AG04449 (cell line): Measurements from ENCODE around the gene SPO11.

Experiments
- CTCF ChIA-PET: fragments of 350-600 bp; formaldehyde crosslinking; extraction: SDS; loops from one replicate; lab custom pipeline; 2021; ENCODE audit warnings: antibody characterized with exemption; lab: Yijun Ruan, JAX
- POLR2A ChIA-PET: fragments of 400-600, 350-600 bp; formaldehyde crosslinking; extraction: SDS; loops from one replicate; lab custom pipeline; 2020; ENCODE audit warnings: antibody characterized with exemption, inconsistent platforms; lab: Yijun Ruan, JAX
- DNase-seq: peaks from one replicate; pipeline ENCODE4 v3.0.0-alpha.2; 2010; ENCODE audit warnings: low read depth, low spot score
- H3K4me3 ChIP-seq: 2 replicates; pipeline ENCODE4 v1.5.1; 2011; ENCODE audit warnings: low read depth, mild to moderate bottlenecking, control low read depth, low read length
- CTCF ChIP-seq: IDR thresholded peaks from one replicate; pipeline ENCODE4 v1.5.1; 2011; ENCODE audit warnings: mild to moderate bottlenecking, moderate library complexity, low read length, control low read depth, inconsistent platforms; ENCODE audit not compliant: insufficient read depth; ENCODE audit errors: missing control alignments

SPO11 gene

GRCh38 chr20:57291003-57291402 is 38.6 kb upstream of the SPO11 start:
- no peak for TF ChIP-seq CTCF
- ChIA-PET CTCF (no interaction called here), POLR2A (no interaction called here)
- DNase-seq = no peak
- no peak overlapping the region for H3K4me3 ChIP-seq

- no peak for DNase-seq
- CTCF ChIA-PET = no interaction called here
- POLR2A ChIA-PET = no interaction called here
- no peak overlapping the region for H3K4me3 ChIP-seq
- no peak for TF ChIP-seq CTCF
Measured at GRCh38 chr20:57291694-57292093, 37.9 kb upstream of the SPO11 start.

- no peak for DNase-seq
- no peak overlapping the region for H3K4me3 ChIP-seq
- ChIA-PET POLR2A (no interaction called here), CTCF (no interaction called here)
- TF ChIP-seq CTCF = no peak
Measured at GRCh38 chr20:57292611-57293010, 37.0 kb upstream of the SPO11 start.

- ChIA-PET POLR2A (no interaction called here), CTCF (no interaction called here)
- TF ChIP-seq CTCF = no peak
- no peak for DNase-seq
- H3K4me3 ChIP-seq = no peak overlapping the region
Measured at GRCh38 chr20:57293995-57294394, 35.6 kb upstream of the SPO11 start.

GRCh38 chr20:57294550-57294949 is 35.1 kb upstream of the SPO11 start:
- no peak overlapping the region for H3K4me3 ChIP-seq
- POLR2A ChIA-PET = no interaction called here
- CTCF ChIA-PET = no interaction called here
- TF ChIP-seq CTCF = no peak
- no peak for DNase-seq

- no peak overlapping the region for H3K4me3 ChIP-seq
- ChIA-PET CTCF (no interaction called here), POLR2A (no interaction called here)
- TF ChIP-seq CTCF = no peak
- DNase-seq = no peak
Measured at GRCh38 chr20:57298457-57298856, 31.1 kb upstream of the SPO11 start.
